CD4-positive, alpha-beta T cell treated with Interleukin-4 for 1 hour (primary cell): ENCODE data around the gene ZSCAN21.

ENCODE experiments used
- DNase-seq, 2 donors: peaks; one replicate each; pipeline ENCODE4 v3.0.0-alpha.2; 2020 to 2022

ZSCAN21 gene

DNA sequence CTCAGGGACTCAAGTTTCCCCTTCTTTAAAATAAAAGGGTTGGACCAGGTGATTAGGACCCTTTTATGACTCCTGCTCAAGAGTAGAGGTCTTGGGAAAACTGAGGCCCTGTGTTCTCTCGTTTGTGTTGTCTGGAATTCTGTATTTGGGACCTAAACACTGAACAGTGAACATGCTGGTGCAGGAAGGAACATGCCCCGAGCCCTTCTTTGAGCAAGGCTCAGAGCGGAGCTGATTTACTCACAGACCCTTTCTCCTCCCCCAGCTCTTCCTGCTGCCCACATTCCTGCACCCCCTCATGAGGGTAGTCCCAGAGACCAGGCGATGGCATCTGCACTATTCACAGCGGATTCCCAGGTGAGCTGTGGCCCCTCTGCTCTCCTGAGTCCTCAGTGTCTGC is 20.0 kb upstream of the ZSCAN21 start:
- DNase-seq, result no peak

DNA sequence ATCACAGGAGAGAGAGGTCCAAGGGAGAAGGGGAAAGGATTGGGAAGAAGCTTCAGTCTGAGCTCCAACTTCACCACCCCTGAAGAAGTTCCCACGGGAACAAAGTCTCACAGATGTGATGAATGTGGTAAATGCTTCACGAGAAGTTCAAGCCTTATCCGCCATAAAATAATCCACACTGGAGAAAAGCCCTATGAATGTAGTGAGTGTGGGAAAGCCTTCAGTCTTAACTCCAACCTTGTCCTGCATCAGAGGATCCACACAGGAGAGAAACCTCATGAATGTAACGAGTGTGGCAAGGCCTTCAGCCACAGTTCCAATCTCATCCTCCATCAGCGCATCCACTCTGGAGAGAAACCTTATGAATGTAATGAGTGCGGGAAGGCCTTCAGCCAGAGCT is 16.0 kb upstream of the ZSCAN21 start:
- no peak for DNase-seq

DNA sequence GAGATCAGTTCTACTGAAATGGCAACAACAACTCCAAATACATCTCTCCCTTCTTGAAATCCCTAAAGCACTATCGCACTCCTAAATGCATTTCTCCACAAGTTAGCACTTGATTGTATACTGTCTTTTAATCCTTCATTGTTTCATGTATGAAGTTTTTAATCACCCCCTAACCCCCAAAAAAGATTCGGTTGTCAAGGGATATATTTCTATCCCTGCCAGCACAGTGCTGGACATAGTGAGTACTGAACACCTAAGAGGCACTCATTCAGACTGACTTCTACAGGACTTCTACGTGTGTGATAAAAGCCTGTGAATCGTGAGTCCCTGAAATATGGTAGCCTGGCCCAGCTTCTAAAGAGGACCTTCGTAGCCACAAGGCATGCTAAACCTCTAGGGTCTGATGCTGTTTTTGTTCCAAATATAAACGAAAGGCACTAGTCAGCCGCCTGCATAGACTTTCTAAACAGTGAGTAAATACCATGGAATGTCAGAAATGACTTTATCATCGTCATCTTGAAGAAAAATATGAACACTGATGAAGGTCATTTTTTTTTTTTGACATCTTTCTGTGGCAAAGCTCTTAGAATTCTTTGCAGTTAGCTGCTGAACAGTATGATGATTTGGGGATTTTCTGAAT is 14.6 kb upstream of the ZSCAN21 start:
- no peak for DNase-seq

DNA sequence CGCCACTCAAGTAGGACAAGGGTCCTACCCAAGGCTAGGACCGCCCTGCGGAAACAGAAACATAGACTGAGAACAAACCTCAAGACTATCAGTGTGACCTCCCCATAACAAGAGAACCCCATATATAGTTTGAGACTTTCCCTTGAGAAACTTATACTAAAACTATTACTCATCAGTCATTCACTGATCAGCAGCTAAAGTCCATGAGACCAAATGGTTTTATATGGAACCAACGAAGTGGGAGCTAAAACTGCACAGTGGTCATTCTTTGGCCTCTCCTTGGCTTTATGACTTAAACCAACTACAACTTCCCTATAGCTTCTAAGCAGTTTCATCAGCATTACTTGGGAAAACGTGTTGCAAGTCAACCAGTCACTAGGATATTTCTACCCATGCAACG is 13.7 kb upstream of the ZSCAN21 start:
- DNase-seq, result no peak

DNA sequence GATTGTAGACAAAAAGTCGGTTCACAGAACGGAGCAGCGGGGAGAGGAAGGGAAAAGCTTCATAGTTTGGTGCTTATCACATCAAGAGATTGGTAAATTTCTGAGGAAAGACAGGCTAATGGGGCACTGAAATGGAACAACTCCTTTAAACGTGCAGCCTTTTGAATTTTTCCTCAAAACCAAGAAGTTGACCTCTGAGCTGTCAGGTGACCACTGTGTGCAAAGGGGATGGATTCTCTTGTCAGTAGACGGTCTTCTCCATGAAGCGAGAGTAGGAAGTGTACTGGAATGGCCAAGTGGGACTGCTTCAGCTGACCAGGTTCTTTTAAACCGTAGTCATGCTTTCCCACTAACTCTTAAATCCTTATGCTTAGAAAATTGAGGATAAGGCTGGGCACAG is 11.2 kb upstream of the ZSCAN21 start:
- no peak for DNase-seq

DNA sequence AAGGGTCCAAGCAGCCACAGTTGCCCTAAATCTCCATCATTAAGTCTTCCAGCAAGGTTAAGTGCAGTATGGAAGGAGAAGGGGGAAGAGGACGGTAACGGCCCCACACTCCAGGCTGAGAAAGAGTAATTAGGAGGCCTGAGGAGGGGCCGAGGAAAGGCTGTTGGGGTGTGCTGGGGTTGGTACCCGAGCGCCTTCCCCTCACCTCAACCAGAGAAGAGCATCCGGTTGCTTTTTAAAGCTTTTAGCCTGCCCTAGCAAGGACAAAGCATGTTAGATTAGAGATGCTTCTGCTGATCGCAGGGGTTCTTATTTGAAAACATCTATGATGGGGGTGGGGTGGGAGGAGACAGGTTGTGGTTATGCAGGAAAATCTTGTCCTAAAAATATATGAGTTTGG is 9.0 kb upstream of the ZSCAN21 start:
- no peak for DNase-seq

DNA sequence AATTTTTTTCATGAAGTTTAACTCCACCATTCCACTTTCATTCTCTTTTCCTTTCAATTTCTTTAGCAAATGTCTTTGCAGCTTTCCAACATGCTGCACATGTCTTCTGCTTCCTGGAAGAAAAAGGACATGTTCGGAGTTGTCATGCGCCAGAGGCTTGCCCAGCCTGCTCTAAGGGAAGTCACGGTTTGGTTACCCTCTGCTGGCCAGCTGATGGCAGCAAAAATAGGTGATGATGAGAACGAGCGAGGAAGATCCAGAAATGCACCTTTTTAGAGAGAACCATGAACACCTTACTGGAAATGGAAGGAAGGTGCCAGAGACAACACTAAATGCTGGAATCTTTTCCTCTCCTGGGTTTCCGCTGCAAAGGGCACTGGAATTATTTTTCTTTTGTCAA is 4.9 kb upstream of the ZSCAN21 start:
- no peak for DNase-seq

DNA sequence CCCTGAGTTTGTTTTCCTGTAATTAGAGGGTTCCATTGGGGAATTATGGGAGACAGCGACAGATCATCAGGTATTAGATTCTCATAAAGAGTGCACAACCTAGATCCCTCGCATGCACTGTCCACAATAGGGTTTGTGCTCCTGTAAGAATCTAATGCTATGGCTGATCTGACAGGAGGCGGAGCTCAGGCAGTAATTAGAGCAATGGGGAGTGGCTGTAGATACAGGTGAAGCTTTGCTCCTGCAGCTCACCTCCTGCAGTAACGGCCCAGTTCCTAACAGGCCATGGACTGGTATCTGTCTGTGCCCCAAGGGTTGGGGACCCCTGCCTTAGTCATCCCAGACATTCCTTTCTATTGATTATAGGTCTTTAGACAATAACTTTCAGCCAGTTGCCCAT is 894 bp upstream of the ZSCAN21 start:
- no peak for DNase-seq

DNA sequence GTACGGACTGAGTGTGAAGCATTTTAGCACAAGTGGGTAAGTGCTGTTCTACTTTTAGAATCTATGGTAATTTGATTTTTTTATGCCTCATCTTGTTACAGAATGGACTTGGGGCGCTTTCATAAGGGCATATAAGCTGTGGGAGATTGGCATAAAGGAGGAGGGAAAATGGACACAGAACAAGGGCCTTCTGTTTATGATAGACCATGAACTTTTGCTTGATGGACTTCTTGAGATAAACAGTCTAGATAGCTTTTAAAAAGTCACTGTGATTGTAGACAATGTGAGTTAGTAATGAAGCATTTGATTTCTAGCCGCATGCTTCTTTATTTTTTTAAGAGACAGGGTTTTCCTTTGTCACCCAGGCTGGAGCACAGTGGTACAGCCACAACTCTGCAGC is 2.0 kb downstream of the ZSCAN21 start:
- no peak for DNase-seq

DNA sequence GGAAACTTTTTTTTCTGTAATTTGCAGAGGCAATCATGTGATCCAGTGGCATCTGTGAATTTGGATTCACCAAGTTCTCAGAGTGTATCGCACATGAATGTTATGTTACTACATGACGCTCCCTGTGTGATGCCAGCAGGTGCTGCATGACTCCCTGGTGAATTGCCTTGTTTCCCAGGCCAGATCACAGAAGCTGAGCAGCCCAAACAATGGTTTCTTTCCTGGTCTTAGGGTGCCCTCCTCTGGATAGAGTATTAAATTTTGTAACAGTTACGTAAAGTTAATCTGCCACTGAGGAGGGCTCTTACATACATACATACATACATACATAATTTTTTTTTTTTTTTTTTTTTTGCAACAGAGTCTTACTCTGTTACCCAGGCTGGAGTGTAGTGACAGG is 3.6 kb downstream of the ZSCAN21 start:
- DNase-seq, result peak; percentile 16 to 57

DNA sequence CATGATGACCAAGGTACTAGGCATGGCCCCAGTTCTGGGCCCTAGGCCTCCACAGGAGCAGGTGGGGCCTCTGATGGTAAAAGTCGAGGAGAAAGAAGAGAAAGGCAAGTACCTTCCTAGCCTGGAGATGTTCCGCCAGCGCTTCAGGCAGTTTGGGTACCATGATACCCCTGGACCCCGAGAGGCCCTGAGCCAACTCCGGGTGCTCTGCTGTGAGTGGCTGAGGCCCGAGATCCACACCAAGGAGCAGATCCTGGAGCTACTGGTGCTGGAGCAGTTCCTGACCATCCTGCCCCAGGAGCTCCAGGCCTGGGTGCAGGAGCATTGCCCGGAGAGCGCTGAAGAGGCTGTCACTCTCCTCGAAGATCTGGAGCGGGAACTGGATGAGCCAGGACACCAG is 7.4 kb downstream of the ZSCAN21 start:
- DNase-seq, result no peak

DNA sequence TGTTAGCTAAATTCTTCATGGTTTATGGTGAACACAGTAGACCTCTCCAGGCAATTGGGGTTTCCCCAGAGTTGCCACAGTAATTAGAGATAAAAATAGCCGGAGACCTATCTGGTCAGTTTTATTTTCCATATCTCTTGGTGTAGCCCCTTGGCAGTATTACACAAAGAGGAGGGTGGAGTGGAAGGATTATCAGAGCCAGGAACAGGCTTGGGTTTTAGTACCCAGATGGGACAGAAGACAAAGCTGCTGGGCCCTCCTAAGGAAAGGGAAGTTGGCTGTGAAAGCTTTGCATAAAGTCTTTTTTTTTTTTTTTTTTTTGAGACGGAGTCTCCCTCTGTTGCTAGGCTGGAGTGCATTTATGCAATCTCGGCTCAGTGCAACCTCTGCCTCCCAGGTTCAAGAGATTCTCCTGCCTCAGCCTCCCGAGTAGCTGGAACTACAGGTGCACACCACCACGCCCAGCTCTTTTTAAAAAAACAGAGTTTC is 9.7 kb downstream of the ZSCAN21 start:
- DNase-seq, result no peak

DNA sequence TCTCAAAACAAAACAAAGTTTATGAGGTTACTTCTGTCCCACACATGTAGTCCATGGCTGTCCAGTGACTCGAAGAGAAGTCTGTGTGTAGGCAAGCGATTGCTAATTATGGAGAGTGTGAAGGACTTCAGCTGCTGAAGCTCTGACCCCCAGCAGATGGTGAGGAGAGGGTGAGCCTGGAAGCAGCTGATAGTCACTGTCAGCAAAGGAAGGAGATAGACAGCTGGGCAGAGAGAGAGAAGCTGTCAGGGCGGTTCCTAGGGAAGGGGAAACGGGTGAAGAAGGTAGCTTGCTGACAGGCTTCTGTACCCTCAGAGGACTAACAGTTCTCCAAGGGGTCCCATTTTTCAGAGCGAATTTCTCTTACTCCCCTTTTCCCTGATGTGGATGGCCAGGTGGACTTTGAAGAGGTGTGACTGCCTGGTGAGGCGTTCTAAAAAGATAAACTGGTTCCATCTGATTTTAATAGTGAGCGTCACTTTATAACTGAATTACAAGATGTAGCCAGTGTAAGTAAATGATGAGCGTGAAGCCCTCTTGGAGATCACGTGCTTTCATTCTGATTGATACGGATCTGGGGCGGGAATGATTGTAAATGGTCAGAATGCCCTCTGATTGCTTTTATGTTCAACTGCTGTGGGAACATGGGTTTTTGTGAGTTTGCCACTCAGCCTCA is 12.1 kb downstream of the ZSCAN21 start:
- DNase-seq, result no peak

DNA sequence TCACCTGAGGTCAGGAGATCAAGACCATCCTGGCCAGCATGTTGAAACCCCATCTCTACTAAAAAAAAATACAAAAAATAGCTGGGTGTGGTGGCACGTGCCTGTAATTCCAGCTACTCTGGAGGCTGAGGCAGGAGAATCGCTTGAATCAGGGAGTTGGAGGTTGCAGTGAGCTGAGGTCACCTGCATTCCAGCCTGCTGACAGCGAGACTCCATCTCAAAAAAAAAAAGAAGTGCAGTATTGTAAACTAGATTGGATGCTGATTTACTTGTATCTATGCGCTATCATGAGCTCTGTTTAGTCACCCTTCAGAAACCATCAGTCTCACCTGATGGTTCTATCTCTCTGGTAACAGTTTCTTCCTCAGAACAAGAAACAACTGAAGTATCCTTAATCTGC is 13.8 kb downstream of the ZSCAN21 start:
- no peak for DNase-seq

DNA sequence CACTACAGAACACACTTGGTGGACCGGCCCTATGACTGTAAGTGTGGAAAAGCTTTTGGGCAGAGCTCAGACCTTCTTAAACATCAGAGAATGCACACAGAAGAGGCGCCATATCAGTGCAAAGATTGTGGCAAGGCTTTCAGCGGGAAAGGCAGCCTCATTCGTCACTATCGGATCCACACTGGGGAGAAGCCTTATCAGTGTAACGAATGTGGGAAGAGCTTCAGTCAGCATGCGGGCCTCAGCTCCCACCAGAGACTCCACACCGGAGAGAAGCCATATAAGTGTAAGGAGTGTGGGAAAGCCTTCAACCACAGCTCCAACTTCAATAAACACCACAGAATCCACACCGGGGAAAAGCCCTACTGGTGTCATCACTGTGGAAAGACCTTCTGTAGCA is 14.6 kb downstream of the ZSCAN21 start:
- no peak for DNase-seq

DNA sequence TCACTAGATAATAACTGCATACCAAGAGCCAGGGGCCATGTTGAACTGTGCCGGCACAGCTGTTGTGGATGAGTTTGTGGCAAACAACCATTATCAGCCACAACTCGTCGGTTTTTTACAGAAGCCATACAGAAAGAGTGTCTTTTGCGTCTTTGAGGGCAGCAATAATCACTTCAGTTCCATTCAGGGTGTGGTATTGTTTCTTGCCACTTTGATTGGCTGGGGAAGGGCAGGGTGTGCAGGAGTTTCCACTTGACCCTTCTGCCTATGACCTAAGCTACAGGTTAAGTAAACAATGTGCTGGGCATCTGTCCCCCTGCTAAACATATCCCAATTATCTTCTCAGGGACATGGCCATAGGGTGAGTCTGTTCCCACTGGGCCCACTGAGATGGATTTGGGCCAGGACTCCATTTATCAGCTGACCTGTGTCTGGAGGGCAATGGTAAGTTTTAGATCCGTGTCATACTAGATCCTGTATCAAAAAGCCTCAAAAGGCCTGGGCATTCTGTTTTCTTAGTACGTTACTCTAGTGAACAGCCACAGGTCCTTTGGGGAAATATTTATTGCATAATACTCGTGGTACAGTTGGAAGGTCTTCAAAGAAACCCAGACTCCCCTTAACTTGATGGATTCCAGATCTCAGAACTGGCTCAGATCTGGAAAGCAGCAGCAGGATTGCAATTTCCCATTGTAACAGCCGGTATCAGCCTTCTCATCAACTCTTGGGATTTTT is 16.0 kb downstream of the ZSCAN21 start:
- no peak for DNase-seq

DNA sequence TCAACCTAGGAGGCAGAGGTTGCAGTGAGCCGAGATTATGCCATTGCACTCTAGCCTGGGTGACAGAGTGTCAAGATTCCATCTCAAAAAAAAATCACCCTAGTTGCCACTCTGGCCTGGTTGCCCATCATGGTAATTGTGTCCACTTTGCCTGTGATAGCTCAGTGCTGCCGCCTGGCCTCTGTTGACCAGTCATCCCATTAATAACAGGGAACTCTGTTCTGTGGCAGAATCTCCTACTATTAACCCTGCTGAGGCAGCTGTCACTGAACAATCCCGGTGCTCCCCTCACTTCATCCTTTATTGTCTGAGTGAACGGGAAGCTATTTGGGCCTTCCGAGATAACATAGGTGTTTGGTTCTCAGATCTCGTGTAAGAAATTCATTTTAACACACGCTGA is 17.4 kb downstream of the ZSCAN21 start:
- DNase-seq, result no peak

DNA sequence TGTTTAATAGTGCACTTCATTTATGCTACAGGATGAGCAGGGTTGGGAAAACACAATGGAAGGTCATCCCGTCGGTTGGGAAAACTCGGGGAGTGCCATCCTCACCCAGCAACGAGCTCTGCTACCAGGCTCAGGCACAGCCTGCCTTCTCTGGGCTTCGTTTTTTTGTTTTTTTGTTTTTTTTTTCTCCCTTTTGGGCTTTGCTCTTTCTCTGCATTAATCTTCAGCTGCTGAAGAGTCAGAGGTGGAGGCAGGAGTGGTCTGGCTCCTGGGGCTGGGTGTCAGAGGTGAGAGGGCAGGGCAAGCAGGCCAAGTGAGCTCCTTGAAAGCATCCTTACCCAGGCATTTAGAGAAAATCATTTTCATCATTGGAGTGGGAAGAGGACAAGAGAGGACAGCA is 20.4 kb downstream of the ZSCAN21 start:
- no peak for DNase-seq

DNA sequence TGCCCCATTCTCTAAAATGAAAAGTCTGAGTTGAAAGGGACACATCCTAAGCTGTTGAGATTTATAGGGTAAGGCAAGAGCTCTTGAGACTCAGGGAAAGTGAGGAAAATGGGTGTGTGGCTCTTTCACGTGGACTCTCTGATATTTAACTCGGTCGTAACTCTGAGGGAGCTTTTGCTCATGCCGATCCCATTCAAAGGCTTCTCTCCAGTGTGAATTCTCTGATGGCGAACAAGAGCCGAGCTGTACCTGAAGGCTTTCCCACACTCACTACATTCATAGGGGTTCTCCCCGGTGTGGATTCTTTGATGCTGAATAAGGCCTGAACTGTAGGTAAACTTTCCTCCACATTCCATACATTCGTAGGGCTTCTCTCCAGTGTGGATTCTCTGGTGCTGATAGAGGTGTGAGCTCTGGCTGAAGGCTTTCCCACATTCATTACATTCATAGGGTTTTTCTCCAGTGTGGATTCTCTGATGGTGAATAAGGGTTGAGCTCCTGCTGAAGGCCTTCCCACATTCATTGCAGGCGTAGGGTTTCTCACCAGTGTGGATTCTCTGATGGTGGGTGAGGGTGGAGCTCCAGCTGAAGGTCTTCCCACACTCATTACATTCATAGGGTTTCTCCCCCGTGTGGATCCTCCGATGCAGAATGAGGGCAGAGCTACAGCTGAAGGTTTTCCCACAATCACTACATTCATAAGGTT is 21.6 kb downstream of the ZSCAN21 start:
- DNase-seq, result no peak

DNA sequence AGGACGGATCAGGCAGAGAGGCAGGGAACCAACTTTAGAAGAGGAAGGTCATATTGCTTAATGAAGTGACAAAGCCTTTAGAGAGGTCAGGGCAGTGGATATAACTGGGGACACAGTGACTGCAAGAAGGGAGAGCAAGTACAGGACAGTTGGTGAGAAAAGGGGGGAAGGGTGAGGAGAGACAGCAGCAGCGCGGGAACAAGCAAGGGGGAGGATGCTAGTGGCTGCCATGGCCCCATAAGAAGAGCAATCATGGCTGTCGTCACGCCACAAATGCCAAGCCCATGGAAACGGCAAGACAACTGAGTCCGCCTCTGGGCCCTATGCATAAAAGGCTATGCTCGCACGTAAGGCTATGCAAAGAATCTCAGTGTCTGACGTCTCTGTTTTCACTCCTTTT is 22.9 kb downstream of the ZSCAN21 start:
- no peak for DNase-seq

DNA sequence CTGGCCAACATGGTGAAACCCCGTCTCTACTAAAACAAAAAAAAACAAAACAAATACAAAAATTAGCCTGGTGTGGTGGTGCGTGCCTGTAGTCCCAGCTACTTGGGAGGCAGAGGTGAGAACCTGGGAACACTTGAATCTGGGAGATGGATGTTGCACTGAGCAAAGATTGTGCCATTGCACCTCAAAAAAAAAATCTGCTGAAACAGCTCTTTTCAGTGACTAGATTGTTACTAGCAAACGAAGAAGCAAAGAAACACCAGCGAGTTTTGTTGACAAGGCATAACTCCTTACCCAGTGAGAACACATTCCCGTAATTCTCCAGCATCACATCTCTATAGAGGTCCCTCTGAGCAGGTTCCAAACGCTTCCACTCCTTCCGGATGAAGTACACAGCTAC is 25.3 kb downstream of the ZSCAN21 start:
- DNase-seq, result no peak

DNA sequence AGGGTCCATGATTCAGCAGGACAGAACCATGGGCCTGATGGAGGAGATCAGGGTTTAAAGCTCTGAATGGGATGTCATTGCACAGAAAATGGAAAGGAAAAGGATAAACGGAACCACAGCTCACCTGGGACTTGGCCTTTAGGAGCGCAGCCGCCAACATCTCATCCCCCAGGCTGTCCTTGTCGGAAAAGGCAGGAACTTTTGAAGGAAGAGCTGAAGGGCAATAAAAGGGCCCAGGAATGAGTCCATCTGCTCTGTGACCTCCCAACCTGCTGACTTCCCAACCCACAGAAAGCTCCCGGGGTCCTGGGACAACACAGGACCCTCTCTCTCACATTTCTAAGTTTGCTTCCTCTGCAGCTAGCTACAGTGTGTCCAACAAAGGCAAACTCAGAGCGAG is 25.8 kb downstream of the ZSCAN21 start:
- DNase-seq, result no peak

DNA sequence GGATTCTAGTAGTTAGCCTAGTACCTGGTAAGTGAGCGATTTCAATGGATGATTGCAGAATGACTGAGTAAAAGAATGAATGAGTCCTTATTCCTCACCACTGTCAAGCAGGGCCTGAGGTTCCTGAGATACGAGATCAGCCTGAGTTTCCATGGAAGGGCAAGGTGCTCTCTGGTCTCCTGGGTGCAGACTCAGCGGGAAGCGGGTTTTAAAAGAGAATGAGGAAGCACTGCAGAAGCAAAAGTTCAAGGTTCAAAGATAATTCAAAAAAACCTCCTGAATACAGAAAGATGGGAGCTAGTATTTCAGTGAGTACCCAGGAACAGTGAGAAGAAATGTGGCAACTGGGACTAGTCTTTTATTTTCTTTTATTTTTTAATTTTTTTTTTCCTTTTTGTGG is 27.6 kb downstream of the ZSCAN21 start:
- DNase-seq, result no peak
